ENCODE measurements around the gene PSEN1. TPM values are rescaled to one million over a fixed set of nuclear protein-coding genes. Genes with fewer than 3 reads are reported as not detected.
A peak's percentile ranks its signal among the peaks of the same experiment; 100 is the strongest.

The PSEN1 gene
- total RNA-seq, 4 donors from 2014 or later: 46.5 to 90.9 (median 62.0) TPM

GRCh38 chr14:73225496-73225895, 89.2 kb downstream of the PSEN1 start:
- Histone ChIP-seq H3K27ac (peak overlapping the region; percentile 45), H3K4me3 (no peak overlapping the region), H3K9me3 (no peaks in the 10 kb centered on the region), H3K36me3 (peaks cover 3% of the 10 kb centered on the region), H3K27me3 (no peaks in the 10 kb centered on the region), H3K4me1 (peaks cover 26% of the 10 kb centered on the region)
- WGBS: 61% methylated on average over 4 of the region's 4 CpGs
- no peak for TF ChIP-seq POLR2A (IDR thresholded peaks at IDR 0.05)
- no peak for TF ChIP-seq EP300 (IDR thresholded peaks at IDR 0.05)
- no peak for TF ChIP-seq CTCF (IDR thresholded peaks at IDR 0.05)
- no peak for TF ChIP-seq POLR2AphosphoS5 (IDR thresholded peaks at IDR 0.05)
- no peak for DNase-seq (ENCODE audit: low spot score in 2 of 2)

- TF ChIP-seq EP300 (IDR thresholded peaks at IDR 0.05) (no peak), POLR2AphosphoS5 (IDR thresholded peaks at IDR 0.05) (no peak), CTCF (IDR thresholded peaks at IDR 0.05) (no peak), POLR2A (IDR thresholded peaks at IDR 0.05) (no peak)
- Histone ChIP-seq H3K36me3 (no peaks in the 10 kb centered on the region), H3K27ac (peak overlapping the region; percentile 64), H3K4me3 (no peak overlapping the region), H3K27me3 (no peaks in the 10 kb centered on the region), H3K4me1 (peaks cover 20% of the 10 kb centered on the region), H3K9me3 (no peaks in the 10 kb centered on the region)
- DNase-seq (ENCODE audit: low spot score in 2 of 2): peak in 1 of 2 donors; percentile 86
- WGBS: 17% methylated on average over 22 of the region's 25 CpGs
Measured at GRCh38 chr14:73227812-73228781, 91.8 kb downstream of the PSEN1 start.

- TF ChIP-seq POLR2A (IDR thresholded peaks at IDR 0.05) (no peak), CTCF (IDR thresholded peaks at IDR 0.05) (no peak), EP300 (IDR thresholded peaks at IDR 0.05) (no peak), POLR2AphosphoS5 (IDR thresholded peaks at IDR 0.05) (no peak)
- H3K27ac ChIP-seq: no peak overlapping the region
- H3K27me3 ChIP-seq: no peaks in the 10 kb centered on the region
- H3K9me3 ChIP-seq: no peaks in the 10 kb centered on the region
- DNase-seq (ENCODE audit: low spot score in 2 of 2): no peak
- no peaks in the 10 kb centered on the region for H3K36me3 ChIP-seq
- WGBS: 92% methylated on average over 6 of the region's 6 CpGs
- H3K4me3 ChIP-seq: no peak overlapping the region
- peaks cover 20% of the 10 kb centered on the region for H3K4me1 ChIP-seq
Measured at GRCh38 chr14:73230051-73230450, 93.7 kb downstream of the PSEN1 start.

- Histone ChIP-seq H3K36me3 (no peaks in the 10 kb centered on the region), H3K27me3 (no peaks in the 10 kb centered on the region), H3K4me3 (no peak overlapping the region), H3K4me1 (peaks cover 21% of the 10 kb centered on the region), H3K27ac (no peak overlapping the region), H3K9me3 (no peaks in the 10 kb centered on the region)
- DNase-seq (ENCODE audit: low spot score in 2 of 2): no peak
- TF ChIP-seq POLR2A (IDR thresholded peaks at IDR 0.05) (no peak), POLR2AphosphoS5 (IDR thresholded peaks at IDR 0.05) (no peak), EP300 (IDR thresholded peaks at IDR 0.05) (no peak), CTCF (IDR thresholded peaks at IDR 0.05) (no peak)
- 58% methylated on average over 17 of the region's 19 CpGs for WGBS
Measured at GRCh38 chr14:73231981-73232851, 95.9 kb downstream of the PSEN1 start.

Data from suprapubic skin (tissue), 4 donors.